HG02870 (cell line): ENCODE results near the gene UTP25.
"Not testable (repeated sequence)": the region's sequence is repeated elsewhere in the genome, so short reads cannot be mapped to it uniquely, and the experiment has no call there.

ENCODE experiments used
- ATAC-seq: cut with Tn5 transposase; IDR thresholded peaks from one replicate; pipeline ENCODE4 v1.9.1; 2021; ENCODE audit warnings: mild to moderate bottlenecking, moderate library complexity; ENCODE audit not compliant: unreplicated experiment

Gene UTP25

GRCh38 chr1:209871006-209871405 lies 43.2 kb downstream of the UTP25 start:
- no peak for ATAC-seq

- no peak for ATAC-seq
These were observed 43.7 kb downstream of the UTP25 start for GRCh38 chr1:209871430-209871829.

GRCh38 chr1:209873067-209873799 lies 45.5 kb downstream of the UTP25 start:
- no peak for ATAC-seq

- no peak for ATAC-seq
These were observed 47.7 kb downstream of the UTP25 start for GRCh38 chr1:209875515-209875914.

GRCh38 chr1:209876078-209876800 lies 48.5 kb downstream of the UTP25 start:
- ATAC-seq: no peak

- no peak for ATAC-seq
These were observed 49.5 kb downstream of the UTP25 start for GRCh38 chr1:209877087-209877764.

GRCh38 chr1:209878964-209879363 lies 51.2 kb downstream of the UTP25 start:
- ATAC-seq: no peak

- ATAC-seq: no peak
These were observed 51.8 kb downstream of the UTP25 start for GRCh38 chr1:209879539-209879938.

GRCh38 chr1:209880031-209880430 lies 52.3 kb downstream of the UTP25 start:
- no peak for ATAC-seq

- ATAC-seq: no peak
These were observed 53.8 kb downstream of the UTP25 start for GRCh38 chr1:209881619-209882018.

- ATAC-seq: no peak
These were observed 54.5 kb downstream of the UTP25 start for GRCh38 chr1:209882286-209882685.

GRCh38 chr1:209882942-209883340 lies 55.2 kb downstream of the UTP25 start:
- no peak for ATAC-seq

- ATAC-seq: no peak
These were observed 55.7 kb downstream of the UTP25 start for GRCh38 chr1:209883341-209883971.

- ATAC-seq: no peak
These were observed 56.5 kb downstream of the UTP25 start for GRCh38 chr1:209884249-209884648.

- peak; percentile 88 for ATAC-seq
These were observed 56.9 kb downstream of the UTP25 start for GRCh38 chr1:209884665-209885117.

GRCh38 chr1:209885403-209886218 lies 57.8 kb downstream of the UTP25 start:
- ATAC-seq: no peak

GRCh38 chr1:209886219-209886536 lies 58.4 kb downstream of the UTP25 start:
- no peak for ATAC-seq

- ATAC-seq: not testable (repeated sequence)
These were observed 60.7 kb downstream of the UTP25 start for GRCh38 chr1:209888291-209889076.

- ATAC-seq: no peak
These were observed 61.3 kb downstream of the UTP25 start for GRCh38 chr1:209889077-209889418.
